CD14-positive monocyte (primary cell): ENCODE measurements around the gene PTPRE. TPM values are rescaled to one million over a fixed set of nuclear protein-coding genes. Genes with fewer than 3 reads are reported as not detected.

Experiments
- DNase-seq, 3 donors: peaks; one replicate each; pipeline ENCODE4 v3.0.0-alpha.2; 2011 to 2022
- H2AFZ ChIP-seq: 2 replicates; pipeline ENCODE4 v1.6.0; 2012; ENCODE audit warnings: mild to moderate bottlenecking, low read depth, low read length, inconsistent platforms; ENCODE audit not compliant: insufficient read depth, poor library complexity, severe bottlenecking
- H3K27ac ChIP-seq, 2 donors: 1 replicate in 1 of 2; 2 replicates in 1 of 2; pipeline ENCODE4 v1.5.1; 2012 to 2013; ENCODE audit warnings: low read length in 2 of 2, control low read depth in 1 of 2, inconsistent platforms in 1 of 2, low read depth in 1 of 2, mild to moderate bottlenecking in 1 of 2
- H3K27me3 ChIP-seq, 2 donors: one replicate each; pipeline versions ENCODE4 v1.6.0 to v1.6.1; 2011 to 2013; ENCODE audit warnings: low read length in 2 of 2; ENCODE audit not compliant: control insufficient read depth in 2 of 2, insufficient read depth in 2 of 2
- H3K36me3 ChIP-seq, 2 donors: replicated peaks in 1 of 2; 1 replicate in 1 of 2; 2 replicates in 1 of 2; pipeline versions ENCODE4 v1.5.1 to v1.6.1; 2012 to 2013; ENCODE audit warnings: low read length in 2 of 2, control low read depth in 1 of 2, inconsistent platforms in 1 of 2, mild to moderate bottlenecking in 1 of 2; ENCODE audit not compliant: insufficient read depth in 2 of 2, control insufficient read depth in 1 of 2
- H3K4me1 ChIP-seq, 2 donors: 1 replicate in 1 of 2; 2 replicates in 1 of 2; pipeline versions ENCODE4 v1.5.1 to v1.6.1; 2012 to 2013; ENCODE audit warnings: low read length in 2 of 2, control low read depth in 1 of 2, inconsistent platforms in 1 of 2, mild to moderate bottlenecking in 1 of 2, moderate library complexity in 1 of 2; ENCODE audit not compliant: insufficient read depth in 2 of 2, control insufficient read depth in 1 of 2
- H3K4me2 ChIP-seq: replicated peaks from 2 replicates; pipeline ENCODE3; 2012; ENCODE audit warnings: low read length, moderate library complexity, mild to moderate bottlenecking; ENCODE audit not compliant: poor library complexity, severe bottlenecking; ENCODE audit errors: extremely low read depth
- H3K4me3 ChIP-seq, 3 experiments: fragments of 200-600 bp in 1 of 3; sonication (generic) in 1 of 3; replicated peaks in 1 of 3; 1 replicate in 2 of 3; 2 replicates in 1 of 3; pipeline ENCODE4 v1.5.1; 2011 to 2013; ENCODE audit warnings: low read length in 3 of 3, mild to moderate bottlenecking in 3 of 3, control low read depth in 2 of 3, low read depth in 2 of 3, inconsistent platforms in 1 of 3, moderate library complexity in 1 of 3
- H3K79me2 ChIP-seq: 2 replicates; pipeline ENCODE4 v1.6.0; 2012; ENCODE audit warnings: mild to moderate bottlenecking, control low read depth, inconsistent platforms, low read length, moderate library complexity; ENCODE audit not compliant: insufficient read depth
- H3K9ac ChIP-seq: 2 replicates; pipeline ENCODE4 v1.6.0; 2017; ENCODE audit warnings: low read length, mild to moderate bottlenecking; ENCODE audit not compliant: insufficient read depth, poor library complexity, severe bottlenecking
- H3K9me3 ChIP-seq, 2 donors: replicated peaks in 1 of 2; 1 replicate in 1 of 2; 2 replicates in 1 of 2; pipeline versions ENCODE4 v1.5.1 to v1.6.1; 2012 to 2013; ENCODE audit warnings: low read length in 2 of 2, control low read depth in 1 of 2; ENCODE audit not compliant: control insufficient read depth in 1 of 2, insufficient read depth in 1 of 2
- H4K20me1 ChIP-seq: 2 replicates; pipeline ENCODE4 v1.6.0; 2012; ENCODE audit warnings: mild to moderate bottlenecking, low read length, control low read depth, moderate library complexity; ENCODE audit not compliant: insufficient read depth
- H3K27ac Mint-ChIP-seq, 7 donors: one replicate each; pipeline ENCODE4 v1.8.0; 2020; ENCODE audit warnings: mild to moderate bottlenecking in 7 of 7, mixed read lengths in 7 of 7, moderate library complexity in 6 of 7, inconsistent platforms in 2 of 7
- H3K27me3 Mint-ChIP-seq, 3 donors: one replicate each; pipeline ENCODE4 v1.8.0; 2021 to 2022; ENCODE audit warnings: low read depth in 3 of 3, mild to moderate bottlenecking in 3 of 3, mixed read lengths in 3 of 3, moderate library complexity in 3 of 3, inconsistent platforms in 1 of 3
- H3K36me3 Mint-ChIP-seq, 2 donors: one replicate each; pipeline ENCODE4 v1.8.0; 2020; ENCODE audit warnings: mixed read lengths in 2 of 2, inconsistent platforms in 1 of 2, mild to moderate bottlenecking in 1 of 2
- H3K4me1 Mint-ChIP-seq: one replicate; pipeline ENCODE4 v1.8.0; 2020; ENCODE audit warnings: mild to moderate bottlenecking, mixed read lengths
- H3K4me3 Mint-ChIP-seq, 2 donors: one replicate each; pipeline ENCODE4 v1.8.0; 2020; ENCODE audit warnings: mild to moderate bottlenecking in 2 of 2, mixed read lengths in 2 of 2, moderate library complexity in 1 of 2
- H3K9me3 Mint-ChIP-seq, 7 donors: one replicate each; pipeline ENCODE4 v1.8.0; 2020 to 2022; ENCODE audit warnings: mixed read lengths in 7 of 7, mild to moderate bottlenecking in 6 of 7, moderate library complexity in 6 of 7, inconsistent platforms in 2 of 7
- CTCF ChIP-seq: fragments of 200-600 bp; IDR thresholded peaks from one replicate; pipeline ENCODE4 v1.8.0; 2022; ENCODE audit warnings: antibody characterized with exemption, mild to moderate bottlenecking
- WGBS: methylation state at CpG from one replicate; pipeline ENCODE4 v1.1.5; 2013; ENCODE audit warnings: missing lambda C conversion rate; ENCODE audit not compliant: insufficient coverage; 5-methylcytosine and 5-hydroxymethylcytosine counted together
- intact Hi-C, 2 donors: fragments of 100-400 bp; cut with micrococcal nuclease; formaldehyde crosslinking; loops; one replicate each; pipeline versions ENCODE4 v1.15.0 to v1.15.1; 2023
- polyA plus RNA-seq, 3 donors: library from polyadenylated mRNA; depleted of rRNA in 1 of 3; unstranded in 2 of 3; stranded (reverse) in 1 of 3; fragments of 300-500 nt in 2 of 3; fragments of >200 nt in 1 of 3; fragmentation: Illumina TruSeq in 2 of 3; gene quantifications; 1 replicate in 2 of 3; 2 replicates in 1 of 3; pipeline ENCODE4 v1.2.3, GENCODE V29; 2012 to 2021

PTPRE gene
- polyA plus RNA-seq, 3 donors, result 95.2 to 271 (median 125) TPM

GRCh38 chr10:128047991-128048818, 141.3 kb downstream of the PTPRE start:
- Mint-ChIP-seq H3K4me1 (peaks cover 68% of the 10 kb centered on the region), H3K27me3 (peaks cover 0 to 12% (median 0%) of the 10 kb centered on the region in 3 donors), H3K27ac (peak overlapping the region; percentile 97 to 100 (median 98)), H3K4me3 (peak overlapping the region; percentile 96 to 99), H3K9me3 (peaks cover 0 to 2% (median 0%) of the 10 kb centered on the region in 7 donors), H3K36me3 (peaks cover 61% of the 10 kb centered on the region in 2 donors)
- intact Hi-C loops, result loop anchor here (1.0 to 5.0 kb wide), 3 partner anchors 17 to 79 kb away; partner anchors contain the start of gene MKI67 (in 1 of the 2)
- Histone ChIP-seq H2AFZ (no peak overlapping the region), H3K27ac (peak overlapping the region; percentile 94 to 98), H3K4me2 (peak overlapping the region; percentile 94), H3K9ac (peak overlapping the region; percentile 92), H3K79me2 (peaks cover 82% of the 10 kb centered on the region), H3K27me3 (no peaks in the 10 kb centered on the region), H3K36me3 (peaks cover 18 to 39% of the 10 kb centered on the region in 2 donors), H4K20me1 (peaks cover 75% of the 10 kb centered on the region), H3K4me1 (peaks cover 70 to 81% of the 10 kb centered on the region in 2 donors), H3K9me3 (no peaks in the 10 kb centered on the region), H3K4me3 (peak overlapping the region; percentile 77 to 100 (median 95))
- TF ChIP-seq CTCF, result no peak
- peak; percentile 76 to 88 (median 85) for DNase-seq
- 6% methylated on average over 11 of the region's 21 CpGs for WGBS

- peak overlapping the region; percentile 94 to 98 for H3K27ac ChIP-seq
- Mint-ChIP-seq H3K27me3 (peaks cover 0 to 12% (median 0%) of the 10 kb centered on the region in 3 donors), H3K4me3 (peak overlapping the region; percentile 96 to 99), H3K9me3 (peaks cover 0 to 2% (median 0%) of the 10 kb centered on the region in 7 donors), H3K27ac (peak overlapping the region; percentile 97 to 100 (median 98)), H3K36me3 (peaks cover 62 to 66% of the 10 kb centered on the region in 2 donors), H3K4me1 (peaks cover 72% of the 10 kb centered on the region)
- no peak for TF ChIP-seq CTCF
- peaks cover 79% of the 10 kb centered on the region for H4K20me1 ChIP-seq
- no peaks in the 10 kb centered on the region for H3K27me3 ChIP-seq
- peaks cover 21 to 43% of the 10 kb centered on the region in 2 donors for H3K36me3 ChIP-seq
- peak overlapping the region; percentile 77 to 100 (median 95) for H3K4me3 ChIP-seq
- H3K79me2 ChIP-seq, result peaks cover 87% of the 10 kb centered on the region
- H2AFZ ChIP-seq, result no peak overlapping the region
- peak overlapping the region; percentile 92 for H3K9ac ChIP-seq
- H3K4me1 ChIP-seq, result peaks cover 76 to 87% of the 10 kb centered on the region in 2 donors
- DNase-seq, result peak in 1 of 3 donors; percentile 51
- intact Hi-C loops, result loop anchor here (2.0 to 5.0 kb wide), 2 partner anchors 16 to 78 kb away; partner anchors contain the start of gene MKI67 (in 1 of the 2)
- WGBS, result 100% methylated on average over 1 of the region's 6 CpGs
- H3K9me3 ChIP-seq, result no peaks in the 10 kb centered on the region
- peak overlapping the region; percentile 94 for H3K4me2 ChIP-seq
Observed at GRCh38 chr10:128048819-128049210, 141.9 kb downstream of the PTPRE start.
